Immature natural killer cell (primary cell): ENCODE results near the gene UST. TPM values are rescaled to one million over a fixed set of nuclear protein-coding genes. Genes with fewer than 3 reads are reported as not detected.
A peak's percentile ranks its signal among the peaks of the same experiment; 100 is the strongest.
"Not testable (repeated sequence)": the region's sequence is repeated elsewhere in the genome, so short reads cannot be mapped to it uniquely, and the experiment has no call there.

Source experiments
- DNase-seq, 3 donors: peaks; one replicate each; pipeline ENCODE4 v3.0.0; 2022; ENCODE audit warnings: mixed read lengths in 1 of 3
- H3K27ac Mint-ChIP-seq, 6 donors: one replicate each; pipeline ENCODE4 v1.8.0; 2020; ENCODE audit warnings: mixed read lengths in 6 of 6, mild to moderate bottlenecking in 5 of 6, inconsistent platforms in 4 of 6, moderate library complexity in 3 of 6
- H3K27me3 Mint-ChIP-seq, 3 donors: one replicate each; pipeline ENCODE4 v1.8.0; 2020 to 2021; ENCODE audit warnings: low read depth in 3 of 3, mild to moderate bottlenecking in 3 of 3, mixed read lengths in 3 of 3, moderate library complexity in 3 of 3, inconsistent platforms in 1 of 3
- H3K36me3 Mint-ChIP-seq, 3 donors: one replicate each; pipeline ENCODE4 v1.8.0; 2020; ENCODE audit warnings: mixed read lengths in 3 of 3, inconsistent platforms in 2 of 3, mild to moderate bottlenecking in 2 of 3
- H3K4me1 Mint-ChIP-seq, 2 donors: one replicate each; pipeline ENCODE4 v1.8.0; 2020; ENCODE audit warnings: inconsistent platforms in 2 of 2, mild to moderate bottlenecking in 2 of 2, mixed read lengths in 2 of 2, moderate library complexity in 1 of 2
- H3K4me3 Mint-ChIP-seq, 5 donors: one replicate each; pipeline ENCODE4 v1.8.0; 2020; ENCODE audit warnings: mild to moderate bottlenecking in 5 of 5, mixed read lengths in 5 of 5, inconsistent platforms in 3 of 5, moderate library complexity in 3 of 5
- H3K9me3 Mint-ChIP-seq, 6 donors: one replicate each; pipeline ENCODE4 v1.8.0; 2020; ENCODE audit warnings: mild to moderate bottlenecking in 6 of 6, mixed read lengths in 6 of 6, inconsistent platforms in 4 of 6, moderate library complexity in 3 of 6
- polyA plus RNA-seq, 3 donors: library from polyadenylated mRNA; unstranded; fragments of 300-500 nt; fragmentation: Illumina TruSeq; gene quantifications; one replicate each; pipeline ENCODE4 v1.2.3, GENCODE V29; 2021

UST gene
- polyA plus RNA-seq, 3 donors from 2014 or later: 3.7 to 6.9 (median 6.3) TPM

- Mint-ChIP-seq H3K27me3 (peaks cover 0 to 6% (median 2%) of the 10 kb centered on the region in 3 donors), H3K36me3 (no peaks in the 10 kb centered on the region), H3K9me3 (no peaks in the 10 kb centered on the region), H3K4me1 (peaks cover 38 to 48% of the 10 kb centered on the region in 2 donors), H3K27ac (peak overlapping the region in 1 of 6 donors; percentile 12), H3K4me3 (no peak overlapping the region)
- no peak for DNase-seq
These were observed 102.1 kb downstream of the UST start for GRCh38 chr6:148848915-148849314.

- not testable (repeated sequence) for H3K4me3 Mint-ChIP-seq, H3K27ac Mint-ChIP-seq, DNase-seq, H3K27me3 Mint-ChIP-seq, H3K9me3 Mint-ChIP-seq, H3K36me3 Mint-ChIP-seq
- H3K4me1 Mint-ChIP-seq: peaks cover 43 to 48% of the 10 kb centered on the region in 2 donors
These were observed 102.6 kb downstream of the UST start for GRCh38 chr6:148849449-148849848.

GRCh38 chr6:148850964-148851363, 104.1 kb downstream of the UST start:
- Mint-ChIP-seq H3K27me3 (peaks cover 0 to 6% (median 2%) of the 10 kb centered on the region in 3 donors), H3K27ac (no peak overlapping the region), H3K4me1 (peaks cover 39 to 46% of the 10 kb centered on the region in 2 donors), H3K4me3 (no peak overlapping the region), H3K9me3 (no peaks in the 10 kb centered on the region), H3K36me3 (no peaks in the 10 kb centered on the region)
- no peak for DNase-seq

GRCh38 chr6:148851683-148852556, 105.1 kb downstream of the UST start:
- Mint-ChIP-seq H3K4me3 (no peak overlapping the region), H3K9me3 (no peaks in the 10 kb centered on the region), H3K27me3 (peaks cover 0 to 6% (median 2%) of the 10 kb centered on the region in 3 donors), H3K27ac (no peak overlapping the region), H3K36me3 (no peaks in the 10 kb centered on the region), H3K4me1 (peaks cover 37 to 42% of the 10 kb centered on the region in 2 donors)
- no peak for DNase-seq

GRCh38 chr6:148852688-148853087, 105.9 kb downstream of the UST start:
- H3K36me3 Mint-ChIP-seq: no peaks in the 10 kb centered on the region

GRCh38 chr6:148853113-148853512, 106.3 kb downstream of the UST start:
- H3K4me3 Mint-ChIP-seq, H3K9me3 Mint-ChIP-seq, DNase-seq, H3K27me3 Mint-ChIP-seq, H3K27ac Mint-ChIP-seq, H3K36me3 Mint-ChIP-seq: not testable (repeated sequence)
- peaks cover 34 to 41% of the 10 kb centered on the region in 2 donors for H3K4me1 Mint-ChIP-seq

More at GRCh38 chr6:148852688-148853087, 105.9 kb downstream of the UST start:
- Mint-ChIP-seq H3K27ac (no peak overlapping the region), H3K27me3 (peaks cover 0 to 6% (median 2%) of the 10 kb centered on the region in 3 donors), H3K9me3 (no peaks in the 10 kb centered on the region), H3K4me1 (peaks cover 32 to 41% of the 10 kb centered on the region in 2 donors), H3K4me3 (no peak overlapping the region)
- no peak for DNase-seq

GRCh38 chr6:148854096-148854495, 107.3 kb downstream of the UST start:
- peak overlapping the region in 1 of 6 donors; percentile 1 for H3K27ac Mint-ChIP-seq
- H3K4me1 Mint-ChIP-seq: peaks cover 39 to 47% of the 10 kb centered on the region in 2 donors
- H3K4me3 Mint-ChIP-seq: no peak overlapping the region
- H3K36me3 Mint-ChIP-seq: no peaks in the 10 kb centered on the region
- peaks cover 2 to 6% (median 2%) of the 10 kb centered on the region in 3 donors for H3K27me3 Mint-ChIP-seq
- H3K9me3 Mint-ChIP-seq: no peaks in the 10 kb centered on the region
- no peak for DNase-seq

- Mint-ChIP-seq H3K36me3 (no peaks in the 10 kb centered on the region), H3K27ac (no peak overlapping the region), H3K9me3 (no peaks in the 10 kb centered on the region), H3K27me3 (peaks cover 2 to 6% (median 2%) of the 10 kb centered on the region in 3 donors), H3K4me3 (no peak overlapping the region), H3K4me1 (peaks cover 38 to 46% of the 10 kb centered on the region in 2 donors)
- no peak for DNase-seq
These were observed 108.2 kb downstream of the UST start for GRCh38 chr6:148854992-148855391.

GRCh38 chr6:148855744-148856143, 108.9 kb downstream of the UST start:
- H3K9me3 Mint-ChIP-seq: no peaks in the 10 kb centered on the region
- no peak overlapping the region for H3K27ac Mint-ChIP-seq
- peaks cover 42 to 50% of the 10 kb centered on the region in 2 donors for H3K4me1 Mint-ChIP-seq
- no peaks in the 10 kb centered on the region for H3K36me3 Mint-ChIP-seq
- no peak for DNase-seq
- H3K27me3 Mint-ChIP-seq: peaks cover 2 to 6% (median 2%) of the 10 kb centered on the region in 3 donors
- no peak overlapping the region for H3K4me3 Mint-ChIP-seq

- peaks cover 48 to 67% of the 10 kb centered on the region in 2 donors for H3K4me1 Mint-ChIP-seq
- no peak for DNase-seq
- H3K27ac Mint-ChIP-seq: peak overlapping the region in 3 of 6 donors; percentile 19 to 66 (median 48)
- no peaks in the 10 kb centered on the region for H3K36me3 Mint-ChIP-seq
- peaks cover 2 to 4% (median 2%) of the 10 kb centered on the region in 3 donors for H3K27me3 Mint-ChIP-seq
- no peak overlapping the region for H3K4me3 Mint-ChIP-seq
- no peaks in the 10 kb centered on the region for H3K9me3 Mint-ChIP-seq
These were observed 111.1 kb downstream of the UST start for GRCh38 chr6:148857798-148858390.

GRCh38 chr6:148864132-148864531, 117.3 kb downstream of the UST start:
- H3K4me3 Mint-ChIP-seq: peak overlapping the region in 1 of 5 donors; percentile 50
- H3K4me1 Mint-ChIP-seq: peaks cover 47 to 57% of the 10 kb centered on the region in 2 donors
- H3K27ac Mint-ChIP-seq: peak overlapping the region in 2 of 6 donors; percentile 19 to 26
- not testable (repeated sequence) for H3K27me3 Mint-ChIP-seq, H3K9me3 Mint-ChIP-seq, DNase-seq, H3K36me3 Mint-ChIP-seq

- Mint-ChIP-seq H3K27ac (no peak overlapping the region), H3K36me3 (no peaks in the 10 kb centered on the region), H3K4me3 (no peak overlapping the region), H3K9me3 (no peaks in the 10 kb centered on the region), H3K27me3 (peaks cover 0 to 4% (median 3%) of the 10 kb centered on the region in 3 donors), H3K4me1 (peaks cover 51 to 60% of the 10 kb centered on the region in 2 donors)
- DNase-seq: no peak
These were observed 118.1 kb downstream of the UST start for GRCh38 chr6:148864941-148865340.

GRCh38 chr6:148866657-148867268, 119.9 kb downstream of the UST start:
- DNase-seq: peak in 1 of 3 donors; percentile 17
- Mint-ChIP-seq H3K27ac (peak overlapping the region in 4 of 6 donors; percentile 34 to 89 (median 78)), H3K4me3 (peak overlapping the region in 2 of 5 donors; percentile 6 to 64), H3K9me3 (no peaks in the 10 kb centered on the region), H3K36me3 (no peaks in the 10 kb centered on the region), H3K4me1 (peaks cover 57 to 67% of the 10 kb centered on the region in 2 donors), H3K27me3 (peaks cover 0 to 7% (median 5%) of the 10 kb centered on the region in 3 donors)

GRCh38 chr6:148867862-148868261, 121.0 kb downstream of the UST start:
- Mint-ChIP-seq H3K36me3 (no peaks in the 10 kb centered on the region), H3K27ac (peak overlapping the region in 3 of 6 donors; percentile 5 to 49 (median 28)), H3K4me3 (no peak overlapping the region), H3K4me1 (peaks cover 58 to 59% of the 10 kb centered on the region in 2 donors), H3K27me3 (peaks cover 0 to 7% (median 5%) of the 10 kb centered on the region in 3 donors), H3K9me3 (no peaks in the 10 kb centered on the region)
- no peak for DNase-seq
